NCI-H345 treated with DMSO at 0.1 percent for 48 hours (cell line): ENCODE measurements around the gene LAX1.
"Not testable (repeated sequence)": the region's sequence is repeated elsewhere in the genome, so short reads cannot be mapped to it uniquely, and the experiment has no call there.

ENCODE experiments used
- DNase-seq: peaks from one replicate; lab custom pipeline; 2025; ENCODE audit not compliant: unreplicated experiment; lab: John Stamatoyannopoulos, UW

LAX1 gene

GRCh38 chr1:203765029-203765837 is at the start of gene LAX1:
LAX1 (plus strand) TSS chr1:203765183; CDS start chr1:203765566, 383 bp downstream.
- DNase-seq = no peak

GRCh38 chr1:203717120-203717519 is 47.9 kb upstream of the LAX1 start:
- no peak for DNase-seq

GRCh38 chr1:203720242-203720641 is 44.7 kb upstream of the LAX1 start:
- DNase-seq = no peak

- DNase-seq = no peak
Measured at GRCh38 chr1:203722909-203723308, 42.1 kb upstream of the LAX1 start.

- no peak for DNase-seq
Measured at GRCh38 chr1:203726417-203726867, 38.5 kb upstream of the LAX1 start.

- no peak for DNase-seq
Measured at GRCh38 chr1:203733009-203733863, 31.7 kb upstream of the LAX1 start.

- DNase-seq = no peak
Measured at GRCh38 chr1:203742436-203742835, 22.5 kb upstream of the LAX1 start.

- DNase-seq = no peak
Measured at GRCh38 chr1:203743091-203743571, 21.9 kb upstream of the LAX1 start.

- no peak for DNase-seq
Measured at GRCh38 chr1:203744075-203744972, 20.7 kb upstream of the LAX1 start.

GRCh38 chr1:203746281-203746680 is 18.7 kb upstream of the LAX1 start:
- no peak for DNase-seq

GRCh38 chr1:203751051-203751450 is 13.9 kb upstream of the LAX1 start:
- no peak for DNase-seq

GRCh38 chr1:203751618-203752361 is 13.2 kb upstream of the LAX1 start:
- DNase-seq = not testable (repeated sequence)

- no peak for DNase-seq
Measured at GRCh38 chr1:203754455-203754864, 10.5 kb upstream of the LAX1 start.

GRCh38 chr1:203756036-203756435 is 8.9 kb upstream of the LAX1 start:
- no peak for DNase-seq

GRCh38 chr1:203758749-203759148 is 6.2 kb upstream of the LAX1 start:
- not testable (repeated sequence) for DNase-seq

- no peak for DNase-seq
Measured at GRCh38 chr1:203760506-203760905, 4.5 kb upstream of the LAX1 start.

- DNase-seq = not testable (repeated sequence)
Measured at GRCh38 chr1:203761958-203762357, 3.0 kb upstream of the LAX1 start.

- no peak for DNase-seq
Measured at GRCh38 chr1:203763505-203763904, 1.5 kb upstream of the LAX1 start.

GRCh38 chr1:203764105-203765028 is 616 bp upstream of the LAX1 start:
- DNase-seq = no peak
